Neutrophil (primary cell): ENCODE data around the gene NR3C1.

Source experiments
- H3K27ac ChIP-seq: fragments of 200-600 bp; sonication (generic); 2 replicates; pipeline ENCODE4 v1.5.1; 2016; ENCODE audit warnings: mild to moderate bottlenecking, moderate library complexity
- H3K27me3 ChIP-seq: fragments of 200-600 bp; sonication (generic); 2 replicates; pipeline ENCODE4 v1.6.0; 2016; ENCODE audit warnings: mild to moderate bottlenecking
- H3K36me3 ChIP-seq: fragments of 200-600 bp; sonication (generic); 2 replicates; pipeline ENCODE4 v1.5.1; 2017
- H3K4me1 ChIP-seq, 2 experiments: fragments of 200-600 bp in 1 of 2; sonication (generic) in 1 of 2; 1 replicate in 1 of 2; 2 replicates in 1 of 2; pipeline versions ENCODE4 v1.5.1 to v1.6.1; 2013 to 2016; ENCODE audit warnings: low read depth in 1 of 2, low read length in 1 of 2, mild to moderate bottlenecking in 1 of 2, moderate library complexity in 1 of 2; ENCODE audit not compliant: control insufficient read depth in 1 of 2, insufficient read depth in 1 of 2
- H3K4me3 ChIP-seq, 2 experiments: fragments of 200-600 bp in 1 of 2; sonication (generic) in 1 of 2; 1 replicate in 1 of 2; 2 replicates in 1 of 2; pipeline ENCODE4 v1.5.1; 2013 to 2016; ENCODE audit warnings: low read depth in 1 of 2, low read length in 1 of 2, mild to moderate bottlenecking in 1 of 2, moderate library complexity in 1 of 2
- H3K9me3 ChIP-seq: fragments of 200-600 bp; sonication (generic); 2 replicates; pipeline ENCODE4 v1.5.1; 2016
- TF ChIP-seq, protein P1 (sequence below): fragments of 200-600 bp; sonication (generic); IDR thresholded peaks from 2 replicates; pipeline ENCODE4 v1.5.1; 2016; ENCODE audit warnings: antibody characterized with exemption

The NR3C1 gene

GRCh38 chr5:143400541-143401226 lies 2.8 kb downstream of the NR3C1 start:
- H3K36me3 ChIP-seq = peaks cover 20% of the 10 kb centered on the region
- H3K27ac ChIP-seq = peak overlapping the region; percentile 35
- H3K9me3 ChIP-seq = no peaks in the 10 kb centered on the region
- no peaks in the 10 kb centered on the region for H3K27me3 ChIP-seq
- TF ChIP-seq, protein P1, sequence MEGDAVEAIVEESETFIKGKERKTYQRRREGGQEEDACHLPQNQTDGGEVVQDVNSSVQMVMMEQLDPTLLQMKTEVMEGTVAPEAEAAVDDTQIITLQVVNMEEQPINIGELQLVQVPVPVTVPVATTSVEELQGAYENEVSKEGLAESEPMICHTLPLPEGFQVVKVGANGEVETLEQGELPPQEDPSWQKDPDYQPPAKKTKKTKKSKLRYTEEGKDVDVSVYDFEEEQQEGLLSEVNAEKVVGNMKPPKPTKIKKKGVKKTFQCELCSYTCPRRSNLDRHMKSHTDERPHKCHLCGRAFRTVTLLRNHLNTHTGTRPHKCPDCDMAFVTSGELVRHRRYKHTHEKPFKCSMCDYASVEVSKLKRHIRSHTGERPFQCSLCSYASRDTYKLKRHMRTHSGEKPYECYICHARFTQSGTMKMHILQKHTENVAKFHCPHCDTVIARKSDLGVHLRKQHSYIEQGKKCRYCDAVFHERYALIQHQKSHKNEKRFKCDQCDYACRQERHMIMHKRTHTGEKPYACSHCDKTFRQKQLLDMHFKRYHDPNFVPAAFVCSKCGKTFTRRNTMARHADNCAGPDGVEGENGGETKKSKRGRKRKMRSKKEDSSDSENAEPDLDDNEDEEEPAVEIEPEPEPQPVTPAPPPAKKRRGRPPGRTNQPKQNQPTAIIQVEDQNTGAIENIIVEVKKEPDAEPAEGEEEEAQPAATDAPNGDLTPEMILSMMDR = no peak
- peak overlapping the region; percentile 91 to 99 for H3K4me3 ChIP-seq
- peaks cover 68 to 69% of the 10 kb centered on the region in 2 experiments for H3K4me1 ChIP-seq

GRCh38 chr5:143399616-143400540 lies 3.6 kb downstream of the NR3C1 start:
- Histone ChIP-seq H3K27ac (peak overlapping the region; percentile 35), H3K36me3 (peaks cover 20% of the 10 kb centered on the region), H3K4me1 (peaks cover 74 to 75% of the 10 kb centered on the region in 2 experiments), H3K27me3 (no peaks in the 10 kb centered on the region), H3K9me3 (no peaks in the 10 kb centered on the region), H3K4me3 (peak overlapping the region; percentile 5 to 91)
- TF ChIP-seq, protein P1 = no peak

DNA sequence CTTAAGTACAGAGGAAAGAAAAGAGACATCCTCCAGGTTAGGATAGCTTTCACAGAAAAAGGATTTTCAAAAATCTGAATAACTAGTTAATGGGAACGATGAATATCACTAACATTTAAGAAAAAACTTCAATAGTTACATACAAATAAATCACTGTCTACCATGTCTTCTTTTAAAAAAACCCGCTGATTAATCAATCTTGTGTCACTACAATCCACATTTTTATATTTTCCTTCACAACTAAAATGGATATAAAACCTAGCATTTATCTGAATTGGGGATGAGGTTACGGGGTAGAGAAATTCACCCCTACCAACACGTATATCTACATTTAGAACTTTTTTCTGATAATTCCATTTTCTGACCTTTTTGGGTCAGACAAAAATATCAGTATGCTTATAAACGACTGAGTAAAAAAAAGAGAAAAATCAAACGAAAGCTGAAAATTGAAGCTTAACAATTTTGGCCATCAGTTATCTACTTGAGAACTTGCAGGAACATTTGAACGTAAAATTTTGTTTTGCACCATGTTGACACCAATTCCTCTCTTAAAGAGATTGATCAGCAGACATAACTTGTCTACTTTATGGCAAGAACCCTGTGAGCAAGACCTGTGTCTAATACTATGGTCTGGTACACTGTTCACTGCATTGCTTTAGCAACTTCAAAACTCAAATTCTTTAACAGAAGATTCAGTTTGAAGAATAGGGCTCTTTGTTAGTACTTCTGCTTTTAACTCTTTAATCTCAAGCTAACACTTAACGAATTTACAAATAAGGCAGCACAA lies 4.8 kb downstream of the NR3C1 start:
- Histone ChIP-seq H3K36me3 (peaks cover 20% of the 10 kb centered on the region), H3K4me1 (peaks cover 81 to 86% of the 10 kb centered on the region in 2 experiments), H3K27ac (peak overlapping the region; percentile 26), H3K27me3 (no peaks in the 10 kb centered on the region), H3K9me3 (no peaks in the 10 kb centered on the region), H3K4me3 (peak overlapping the region; percentile 1 to 91)
- TF ChIP-seq, protein P1 = no peak

- Histone ChIP-seq H3K4me3 (peak overlapping the region in 1 of 2 experiments; percentile 91), H3K36me3 (peaks cover 20% of the 10 kb centered on the region), H3K9me3 (no peaks in the 10 kb centered on the region), H3K27ac (no peak overlapping the region), H3K4me1 (peaks cover 81 to 92% of the 10 kb centered on the region in 2 experiments), H3K27me3 (no peaks in the 10 kb centered on the region)
- TF ChIP-seq, protein P1 = no peak
Observed at GRCh38 chr5:143398053-143398355, 5.5 kb downstream of the NR3C1 start.

DNA sequence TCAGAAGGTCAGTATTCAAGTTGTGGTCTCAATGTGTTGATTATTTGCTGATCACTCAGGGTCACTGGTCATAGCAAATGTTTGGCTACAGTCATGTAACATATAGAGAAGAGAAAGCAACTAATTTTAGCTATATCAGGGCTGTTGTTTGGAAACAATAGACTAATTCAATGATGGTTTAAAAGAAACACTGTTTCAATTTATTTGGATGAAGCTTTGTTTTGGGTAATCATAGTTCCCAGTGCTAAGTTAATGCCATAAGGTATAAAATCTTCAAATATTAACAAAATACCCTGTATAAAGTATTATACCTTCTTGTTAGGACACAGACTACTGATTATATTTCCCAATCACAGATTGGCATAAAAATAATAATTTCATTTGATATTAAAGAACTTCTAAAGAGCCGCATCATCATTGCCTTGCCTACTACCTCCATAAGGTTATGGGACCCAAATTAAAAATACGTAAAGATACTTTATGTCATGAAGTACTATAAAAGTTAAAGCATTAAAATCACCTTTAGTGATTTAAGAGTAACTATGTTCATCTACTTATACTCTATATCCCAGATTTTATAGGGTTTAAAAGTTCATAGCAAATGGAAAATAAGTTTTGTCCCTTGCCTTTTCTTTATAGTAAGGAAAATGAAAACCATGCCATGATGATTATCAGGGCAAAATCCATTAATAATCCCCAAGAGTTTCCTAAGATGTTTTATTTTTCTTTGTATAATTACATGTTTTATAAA lies 6.0 kb downstream of the NR3C1 start:
- H3K36me3 ChIP-seq = peaks cover 20% of the 10 kb centered on the region
- no peaks in the 10 kb centered on the region for H3K27me3 ChIP-seq
- H3K4me3 ChIP-seq = peak overlapping the region in 1 of 2 experiments; percentile 91
- TF ChIP-seq, protein P1 = no peak
- no peaks in the 10 kb centered on the region for H3K9me3 ChIP-seq
- H3K4me1 ChIP-seq = peaks cover 81 to 92% of the 10 kb centered on the region in 2 experiments
- peak overlapping the region; percentile 58 for H3K27ac ChIP-seq
